Naive B cell (primary cell): ENCODE measurements around the gene GRID1. TPM values are rescaled to one million over a fixed set of nuclear protein-coding genes. Genes with fewer than 3 reads are reported as not detected.

Experiments
- ATAC-seq, 2 donors: fragments of 150-1000 bp; cut with Tn5 transposase; 2 replicates each; pipeline ENCODE4 v1.10.0; 2021; ENCODE audit warnings: low read depth in 2 of 2, mild to moderate bottlenecking in 2 of 2, moderate library complexity in 2 of 2
- DNase-seq: peaks from one replicate; pipeline ENCODE4 v3.0.0; 2022
- H3K27ac Mint-ChIP-seq, 6 donors: one replicate each; pipeline ENCODE4 v1.8.0; 2020 to 2022; ENCODE audit warnings: mild to moderate bottlenecking in 6 of 6, mixed read lengths in 6 of 6, moderate library complexity in 5 of 6, inconsistent platforms in 2 of 6
- H3K27me3 Mint-ChIP-seq, 3 donors: one replicate each; pipeline ENCODE4 v1.8.0; 2021 to 2022; ENCODE audit warnings: mixed read lengths in 3 of 3, mild to moderate bottlenecking in 1 of 3
- H3K36me3 Mint-ChIP-seq, 2 donors: one replicate each; pipeline ENCODE4 v1.8.0; 2020 to 2022; ENCODE audit warnings: mixed read lengths in 2 of 2, inconsistent platforms in 1 of 2, mild to moderate bottlenecking in 1 of 2
- H3K4me1 Mint-ChIP-seq, 3 donors: one replicate each; pipeline ENCODE4 v1.8.0; 2020 to 2022; ENCODE audit warnings: mixed read lengths in 3 of 3, inconsistent platforms in 1 of 3, mild to moderate bottlenecking in 1 of 3, moderate library complexity in 1 of 3
- H3K4me3 Mint-ChIP-seq, 8 donors: one replicate each; pipeline ENCODE4 v1.8.0; 2020 to 2022; ENCODE audit warnings: mild to moderate bottlenecking in 8 of 8, mixed read lengths in 8 of 8, moderate library complexity in 8 of 8, inconsistent platforms in 2 of 8
- H3K9me3 Mint-ChIP-seq, 7 donors: one replicate each; pipeline ENCODE4 v1.8.0; 2020 to 2022; ENCODE audit warnings: mixed read lengths in 7 of 7, mild to moderate bottlenecking in 5 of 7, inconsistent platforms in 2 of 7, moderate library complexity in 1 of 7
- polyA plus RNA-seq, 6 donors: library from polyadenylated mRNA; unstranded; fragments of 300-500 nt; fragmentation: Illumina TruSeq; gene quantifications; one replicate each; pipeline ENCODE4 v1.2.3, GENCODE V29; 2021; ENCODE audit warnings: low read depth in 6 of 6

GRID1 gene
- polyA plus RNA-seq, 6 donors from 2014 or later: not detected

DNA sequence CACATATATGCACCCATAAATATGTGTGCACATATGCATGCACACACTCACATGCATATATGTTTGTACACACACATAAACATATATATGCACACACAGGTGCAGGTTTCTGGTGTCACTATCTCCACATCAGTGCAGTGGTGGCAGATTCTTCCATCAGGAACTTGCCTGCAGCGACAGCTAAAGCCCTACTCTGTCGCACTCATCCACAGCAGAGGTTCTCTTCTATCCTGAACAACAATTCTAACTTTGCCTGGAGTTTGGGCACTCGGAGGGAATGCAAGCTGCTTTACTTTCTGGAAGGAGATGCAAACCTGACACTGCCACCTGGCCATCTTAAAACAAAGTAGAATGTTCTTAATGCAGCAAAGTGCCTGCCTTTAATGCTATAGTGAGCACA, 745.8 kb downstream of the GRID1 start:
- no peaks in the 10 kb centered on the region for H3K36me3 Mint-ChIP-seq
- no peak for ATAC-seq
- H3K27ac Mint-ChIP-seq: no peak overlapping the region
- H3K4me3 Mint-ChIP-seq: no peak overlapping the region
- no peak for DNase-seq
- peaks cover 0 to 8% (median 0%) of the 10 kb centered on the region in 7 donors for H3K9me3 Mint-ChIP-seq
- peaks cover 0 to 8% (median 0%) of the 10 kb centered on the region in 3 donors for H3K27me3 Mint-ChIP-seq
- no peaks in the 10 kb centered on the region for H3K4me1 Mint-ChIP-seq

DNA sequence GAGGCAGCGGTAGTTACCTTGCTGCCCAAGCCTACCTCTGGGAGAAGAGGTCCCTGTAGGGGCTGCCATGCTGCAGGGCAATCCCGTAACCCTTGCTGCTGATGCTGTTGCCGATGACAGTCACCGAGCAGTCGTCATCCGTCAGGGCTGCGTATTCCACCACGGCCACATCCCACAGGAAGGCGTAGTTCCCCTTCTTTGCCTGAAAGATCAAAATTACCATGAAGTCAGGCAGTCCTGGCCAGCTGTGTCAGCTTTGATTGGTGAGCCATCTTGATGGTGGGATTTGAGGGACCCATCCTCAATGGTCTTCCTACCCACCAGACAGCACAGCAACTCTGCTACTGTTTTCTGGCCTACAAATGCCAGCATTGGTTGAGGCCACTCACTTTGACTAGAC, 746.8 kb downstream of the GRID1 start:
- peaks cover 0 to 8% (median 0%) of the 10 kb centered on the region in 7 donors for H3K9me3 Mint-ChIP-seq
- no peaks in the 10 kb centered on the region for H3K4me1 Mint-ChIP-seq
- peaks cover 0 to 8% (median 0%) of the 10 kb centered on the region in 3 donors for H3K27me3 Mint-ChIP-seq
- no peaks in the 10 kb centered on the region for H3K36me3 Mint-ChIP-seq
- no peak for ATAC-seq
- no peak overlapping the region for H3K4me3 Mint-ChIP-seq
- no peak for DNase-seq
- H3K27ac Mint-ChIP-seq: no peak overlapping the region

DNA sequence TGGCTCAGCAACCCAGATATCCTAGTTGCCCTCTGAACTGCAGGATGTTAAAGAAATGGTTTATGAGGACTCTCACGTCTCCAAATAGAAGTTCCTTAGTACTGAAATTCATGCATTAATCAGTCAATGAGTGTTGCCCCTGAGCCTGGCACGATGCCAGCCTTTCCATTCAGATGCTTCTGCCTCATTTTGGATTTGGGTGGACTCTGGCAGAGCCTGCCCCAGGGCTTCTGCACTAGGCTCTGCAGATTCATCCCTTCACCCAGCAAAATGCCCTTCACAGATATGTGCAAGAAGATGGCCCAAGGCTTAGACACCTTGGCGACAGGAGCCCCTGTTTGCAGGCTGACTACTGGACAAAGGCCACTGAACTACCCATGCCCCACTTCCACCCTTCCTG, 747.8 kb downstream of the GRID1 start:
- no peaks in the 10 kb centered on the region for H3K4me1 Mint-ChIP-seq
- H3K27ac Mint-ChIP-seq: no peak overlapping the region
- H3K36me3 Mint-ChIP-seq: no peaks in the 10 kb centered on the region
- peaks cover 0 to 7% (median 0%) of the 10 kb centered on the region in 3 donors for H3K27me3 Mint-ChIP-seq
- DNase-seq: no peak
- H3K4me3 Mint-ChIP-seq: no peak overlapping the region
- no peak for ATAC-seq
- H3K9me3 Mint-ChIP-seq: peaks cover 0 to 8% (median 0%) of the 10 kb centered on the region in 7 donors

DNA sequence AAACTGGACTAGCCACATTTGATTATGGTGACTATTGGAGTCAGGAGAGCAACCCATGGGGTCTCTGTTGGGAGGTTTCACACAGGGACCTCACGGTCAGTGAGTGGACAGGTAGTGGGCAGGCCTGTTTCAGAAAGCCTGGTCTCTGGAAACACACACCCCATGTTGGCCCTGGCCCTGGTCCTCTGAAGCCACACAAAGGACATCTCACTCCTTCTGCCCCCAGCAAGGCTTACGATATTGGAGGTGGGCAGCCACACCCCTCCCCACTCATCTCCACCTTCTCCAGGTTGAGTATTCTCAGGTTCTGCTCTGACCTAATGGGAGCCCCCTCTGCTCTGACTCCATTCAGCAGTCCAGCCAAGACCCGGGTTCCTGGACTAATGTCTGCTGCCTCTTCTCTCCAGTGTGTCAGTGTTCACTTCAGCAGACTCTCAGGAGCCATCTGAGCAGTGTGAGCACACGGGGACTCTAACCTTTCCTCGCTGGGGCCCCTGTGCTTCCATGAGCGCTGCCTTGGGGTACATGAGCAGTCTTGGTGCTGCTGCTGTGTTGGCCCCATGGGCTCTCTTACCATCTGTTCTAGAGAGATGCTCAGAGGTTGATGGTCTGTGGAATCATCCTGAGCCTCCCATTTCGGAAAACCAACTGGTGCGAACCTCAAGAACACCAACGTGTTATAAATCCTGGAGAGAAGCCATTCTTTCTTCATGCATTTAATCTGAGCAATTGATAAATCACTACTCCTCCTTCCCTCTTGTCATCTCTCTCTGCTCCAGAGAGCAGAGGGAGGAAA, 748.6 kb downstream of the GRID1 start:
- ATAC-seq (no peak), DNase-seq (no peak)
- Mint-ChIP-seq H3K9me3 (peaks cover 0 to 3% (median 0%) of the 10 kb centered on the region in 7 donors), H3K27ac (no peak overlapping the region), H3K27me3 (no peaks in the 10 kb centered on the region), H3K4me1 (no peaks in the 10 kb centered on the region), H3K36me3 (no peaks in the 10 kb centered on the region), H3K4me3 (no peak overlapping the region)

DNA sequence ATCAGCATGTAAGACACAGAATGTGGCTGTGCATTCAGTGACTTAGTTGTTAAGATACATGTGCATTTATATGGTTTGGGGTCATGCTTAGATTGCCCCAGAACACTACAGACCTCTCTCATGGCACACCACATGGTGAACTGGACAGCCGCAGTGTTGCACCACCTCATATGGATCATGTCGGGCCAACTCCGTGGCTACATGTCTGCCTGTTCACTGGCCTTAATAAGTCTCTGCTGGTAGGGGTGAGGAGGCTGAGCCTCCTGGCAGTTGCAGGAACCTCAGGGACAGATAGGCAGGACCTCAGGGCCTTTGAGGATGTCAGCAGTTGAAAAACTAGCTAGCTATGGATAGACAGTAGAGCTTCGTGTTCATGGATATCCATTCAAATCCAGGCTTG, 751.0 kb downstream of the GRID1 start:
- Mint-ChIP-seq H3K9me3 (peaks cover 0 to 3% (median 0%) of the 10 kb centered on the region in 7 donors), H3K27me3 (no peaks in the 10 kb centered on the region), H3K4me3 (no peak overlapping the region), H3K27ac (no peak overlapping the region), H3K36me3 (no peaks in the 10 kb centered on the region), H3K4me1 (peaks cover 7 to 10% (median 8%) of the 10 kb centered on the region in 3 donors)
- DNase-seq (no peak), ATAC-seq (no peak)

DNA sequence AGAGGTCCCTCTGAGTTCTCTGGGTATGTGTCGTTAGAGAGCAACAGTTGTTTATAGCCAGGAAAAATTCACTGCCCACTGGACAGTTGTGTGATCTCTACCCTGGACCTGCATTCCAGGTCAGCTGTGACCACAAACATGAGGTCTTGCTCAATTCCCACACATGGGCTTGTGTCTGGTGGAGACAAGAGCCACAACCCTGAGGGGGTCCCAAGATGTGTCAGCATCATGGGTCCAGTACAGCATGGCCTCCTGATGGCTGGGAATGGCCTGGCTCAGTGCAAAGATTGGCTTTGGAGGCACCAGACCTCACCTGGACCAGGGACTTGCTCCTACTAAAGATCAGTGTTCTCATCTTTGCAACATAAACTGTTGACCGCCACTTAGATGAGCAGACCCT, 751.6 kb downstream of the GRID1 start:
- H3K4me3 Mint-ChIP-seq: peak overlapping the region in 1 of 8 donors; percentile 8
- H3K27ac Mint-ChIP-seq: no peak overlapping the region
- no peaks in the 10 kb centered on the region for H3K36me3 Mint-ChIP-seq

DNA sequence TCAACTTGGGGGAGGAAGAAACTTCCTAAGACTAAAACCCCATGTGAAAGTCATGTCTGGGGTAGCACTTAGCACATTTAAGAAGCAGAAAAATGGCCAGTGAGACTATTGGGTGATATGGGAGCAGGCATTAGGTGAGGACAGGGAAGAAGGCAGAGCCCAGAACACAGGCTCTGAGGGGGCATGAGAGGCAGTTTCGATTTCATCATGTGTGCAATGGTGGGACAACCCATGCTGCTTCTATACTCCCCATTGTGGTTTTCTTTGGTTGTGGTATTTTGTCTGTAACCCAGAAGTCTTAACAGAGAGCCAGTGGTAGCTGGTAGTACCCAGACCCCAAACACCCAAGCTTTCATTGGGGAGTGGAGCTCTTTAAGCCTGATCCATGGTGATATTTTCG, 752.0 kb downstream of the GRID1 start:
- Mint-ChIP-seq H3K4me1 (peaks cover 7 to 10% (median 8%) of the 10 kb centered on the region in 3 donors), H3K27me3 (no peaks in the 10 kb centered on the region), H3K9me3 (peaks cover 0 to 3% (median 0%) of the 10 kb centered on the region in 7 donors), H3K27ac (peak overlapping the region in 2 of 6 donors; percentile 47 to 80), H3K4me3 (no peak overlapping the region), H3K36me3 (no peaks in the 10 kb centered on the region)
- DNase-seq: no peak
- no peak for ATAC-seq

More for the DNA sequence above, 751.6 kb downstream of the GRID1 start:
- DNase-seq (no peak), ATAC-seq (no peak)
- peaks cover 0 to 3% (median 0%) of the 10 kb centered on the region in 7 donors for H3K9me3 Mint-ChIP-seq
- H3K4me1 Mint-ChIP-seq: peaks cover 7 to 10% (median 8%) of the 10 kb centered on the region in 3 donors
- H3K27me3 Mint-ChIP-seq: no peaks in the 10 kb centered on the region

DNA sequence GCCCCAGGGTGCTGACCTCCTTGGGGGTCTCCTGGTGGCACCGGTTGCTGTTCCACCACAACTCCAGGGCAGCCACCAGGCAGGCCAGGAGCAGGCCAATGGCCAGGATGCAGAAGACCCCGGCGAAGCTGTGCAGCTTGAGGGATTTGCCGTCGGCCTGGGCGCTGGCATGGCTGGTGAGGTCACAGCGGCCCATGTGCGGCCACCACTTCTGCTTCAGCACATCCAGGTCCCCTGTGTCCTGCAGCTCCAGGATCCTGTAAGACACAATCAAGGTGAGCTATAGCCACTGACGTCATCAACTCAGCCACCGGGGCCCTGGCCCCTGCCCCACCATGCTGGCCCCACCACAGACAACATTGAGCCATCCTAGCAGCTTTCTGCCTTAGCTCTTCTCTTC, 753.2 kb downstream of the GRID1 start:
- H3K36me3 Mint-ChIP-seq: no peaks in the 10 kb centered on the region
- no peaks in the 10 kb centered on the region for H3K27me3 Mint-ChIP-seq
- DNase-seq (no peak), ATAC-seq (no peak)
- no peak overlapping the region for H3K4me3 Mint-ChIP-seq
- no peak overlapping the region for H3K27ac Mint-ChIP-seq
- peaks cover 0 to 5% (median 0%) of the 10 kb centered on the region in 7 donors for H3K9me3 Mint-ChIP-seq
- H3K4me1 Mint-ChIP-seq: peaks cover 7 to 10% (median 8%) of the 10 kb centered on the region in 3 donors

DNA sequence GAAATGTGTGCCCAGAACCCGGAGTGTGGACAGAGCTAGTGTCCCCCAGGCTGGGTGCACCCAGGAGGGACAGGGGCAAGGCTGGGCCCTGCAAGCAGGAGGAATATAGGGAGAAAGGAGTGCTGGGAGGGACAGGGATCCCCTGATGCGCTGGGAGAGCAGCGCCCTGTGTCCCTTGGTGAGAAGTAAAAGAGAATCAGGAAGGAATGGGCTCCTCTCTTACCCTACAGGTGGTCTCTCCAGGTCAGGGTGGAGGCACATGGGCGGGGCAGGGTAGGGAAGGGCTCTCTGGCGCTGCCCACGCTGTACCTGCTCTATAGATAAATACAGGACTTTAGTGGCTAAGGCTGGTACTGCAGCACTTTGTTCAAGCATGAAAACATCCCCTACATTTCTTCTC, 753.8 kb downstream of the GRID1 start:
- Mint-ChIP-seq H3K36me3 (no peaks in the 10 kb centered on the region), H3K27ac (no peak overlapping the region), H3K4me3 (no peak overlapping the region), H3K9me3 (peaks cover 0 to 5% (median 0%) of the 10 kb centered on the region in 7 donors), H3K27me3 (no peaks in the 10 kb centered on the region), H3K4me1 (peaks cover 7 to 10% (median 8%) of the 10 kb centered on the region in 3 donors)
- ATAC-seq: no peak
- no peak for DNase-seq

DNA sequence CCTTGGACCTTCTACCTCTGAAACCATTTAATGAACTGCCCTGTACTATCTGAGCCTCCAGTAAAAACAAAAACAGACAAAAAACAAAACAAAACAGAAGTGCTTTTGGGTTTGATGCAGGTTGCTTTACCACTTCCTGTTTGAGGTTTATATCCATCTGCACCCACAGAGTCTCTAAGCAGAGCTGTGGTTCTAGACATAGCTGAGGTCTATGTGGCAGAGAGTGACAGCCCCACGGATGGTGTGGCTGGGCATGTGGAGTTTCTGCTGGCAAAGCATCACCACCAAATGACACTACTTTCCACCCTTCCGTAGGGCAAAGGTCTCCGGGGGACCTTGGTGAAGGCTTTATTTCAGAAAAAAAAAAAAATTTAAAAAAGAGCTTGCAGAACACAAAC, 754.2 kb downstream of the GRID1 start:
- peaks cover 7 to 10% (median 8%) of the 10 kb centered on the region in 3 donors for H3K4me1 Mint-ChIP-seq
- H3K36me3 Mint-ChIP-seq: no peaks in the 10 kb centered on the region
- no peaks in the 10 kb centered on the region for H3K27me3 Mint-ChIP-seq
- H3K4me3 Mint-ChIP-seq: no peak overlapping the region
- no peak for DNase-seq
- H3K27ac Mint-ChIP-seq: no peak overlapping the region
- peaks cover 0 to 5% (median 0%) of the 10 kb centered on the region in 7 donors for H3K9me3 Mint-ChIP-seq
- peak; percentile 36 to 53 for ATAC-seq

DNA sequence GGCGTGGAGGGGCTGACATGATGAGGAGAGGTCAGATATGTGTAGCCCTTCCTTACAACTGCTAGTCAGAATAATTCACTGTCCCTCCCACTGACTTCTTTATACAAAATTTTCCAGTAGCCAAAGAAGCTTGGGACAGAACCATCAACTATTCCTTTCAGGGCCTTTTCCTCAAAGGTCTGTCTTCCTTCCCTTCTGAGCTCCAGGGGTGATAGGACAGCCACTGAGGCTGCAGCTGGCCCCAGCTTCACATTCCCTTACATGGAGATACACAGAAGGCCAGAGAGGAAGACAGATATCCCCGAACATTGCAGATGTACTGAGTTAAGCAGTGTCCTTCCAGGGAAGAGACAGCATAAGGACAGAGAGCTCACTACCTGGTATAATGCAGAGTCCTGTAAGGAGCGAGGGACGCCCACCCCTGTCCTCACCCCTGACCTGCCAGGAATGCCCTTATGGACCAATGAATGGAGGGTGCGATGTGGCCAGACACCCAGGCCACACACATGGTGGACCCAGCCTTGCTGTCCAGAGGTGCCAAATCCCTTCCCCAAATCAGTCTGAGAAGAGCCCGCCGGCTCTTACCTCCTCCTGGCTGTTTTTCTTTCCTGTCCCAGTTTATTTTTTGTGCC, 754.7 kb downstream of the GRID1 start:
- ATAC-seq (no peak), DNase-seq (no peak)
- peaks cover 0 to 5% (median 0%) of the 10 kb centered on the region in 7 donors for H3K9me3 Mint-ChIP-seq
- H3K4me3 Mint-ChIP-seq: no peak overlapping the region
- no peaks in the 10 kb centered on the region for H3K27me3 Mint-ChIP-seq
- no peaks in the 10 kb centered on the region for H3K36me3 Mint-ChIP-seq
- peaks cover 7 to 10% (median 8%) of the 10 kb centered on the region in 3 donors for H3K4me1 Mint-ChIP-seq
- H3K27ac Mint-ChIP-seq: no peak overlapping the region

DNA sequence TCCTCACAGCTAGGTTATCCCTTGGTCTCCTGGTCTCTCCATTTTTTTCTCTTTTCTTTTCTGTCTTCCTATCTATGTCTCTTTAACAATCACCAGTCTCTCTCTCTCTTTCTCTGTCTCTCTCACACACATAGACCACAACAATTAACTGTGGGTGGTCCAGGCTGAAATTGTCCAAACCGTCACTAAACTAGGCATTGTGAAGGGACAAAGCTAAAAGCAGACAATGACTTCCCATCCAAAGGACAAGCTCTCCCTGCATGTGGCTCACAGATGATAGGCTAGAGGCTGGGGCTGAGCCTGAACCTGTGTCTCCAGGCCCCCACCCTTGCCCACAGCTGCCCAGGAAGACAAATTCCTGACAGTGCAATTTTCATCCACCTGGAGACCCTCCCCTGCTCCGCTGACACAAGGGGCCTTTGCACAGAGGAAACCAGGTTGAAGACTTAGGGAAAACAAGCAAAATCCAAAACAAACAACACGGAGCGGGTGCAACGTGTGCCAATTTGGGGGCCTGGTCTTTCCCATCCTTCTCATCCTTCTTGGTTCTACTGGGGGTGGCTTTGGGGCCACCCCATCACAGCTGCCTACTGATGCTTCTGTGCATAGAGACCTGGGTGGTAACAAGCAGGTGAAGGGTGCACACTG, 755.4 kb downstream of the GRID1 start:
- no peak overlapping the region for H3K4me3 Mint-ChIP-seq
- H3K4me1 Mint-ChIP-seq: peaks cover 7 to 10% (median 8%) of the 10 kb centered on the region in 3 donors
- H3K9me3 Mint-ChIP-seq: peaks cover 0 to 5% (median 0%) of the 10 kb centered on the region in 7 donors
- no peaks in the 10 kb centered on the region for H3K27me3 Mint-ChIP-seq
- DNase-seq (no peak), ATAC-seq (no peak)
- no peaks in the 10 kb centered on the region for H3K36me3 Mint-ChIP-seq
- H3K27ac Mint-ChIP-seq: no peak overlapping the region

DNA sequence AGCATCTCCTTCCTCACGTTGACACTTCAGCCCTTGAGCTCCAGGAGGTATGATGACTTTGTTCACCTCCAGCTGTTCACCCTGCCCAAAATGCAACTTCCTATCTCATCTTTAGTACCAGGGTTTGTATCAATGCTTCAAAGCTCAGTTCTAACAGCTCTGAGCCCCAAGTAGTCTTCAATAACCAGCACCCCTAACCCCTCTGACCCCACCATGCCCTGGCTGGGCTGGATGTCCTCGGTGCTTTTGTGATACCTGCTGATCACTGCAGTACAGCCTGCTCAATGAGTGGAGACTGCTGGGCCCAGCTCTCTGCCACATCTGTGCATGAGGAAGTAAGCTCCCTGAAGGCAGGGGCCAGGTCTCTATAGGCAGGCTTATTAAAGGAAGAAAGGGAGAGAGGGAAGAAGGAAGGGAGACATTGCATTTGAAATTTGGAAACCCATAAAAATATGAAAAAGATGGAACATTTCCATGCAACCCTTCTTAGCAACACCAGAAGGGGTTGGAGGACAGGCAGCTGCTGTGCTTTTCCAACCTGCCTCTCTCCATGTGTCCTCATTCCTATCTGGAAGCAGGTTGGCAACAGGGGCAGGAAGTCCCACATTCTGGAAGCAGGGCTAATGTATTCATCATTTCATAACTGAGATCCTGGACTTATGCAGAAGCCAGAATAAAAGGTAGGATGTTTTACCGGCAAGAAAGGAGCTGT, 756.1 kb downstream of the GRID1 start:
- Mint-ChIP-seq H3K9me3 (peaks cover 0 to 5% (median 0%) of the 10 kb centered on the region in 7 donors), H3K36me3 (no peaks in the 10 kb centered on the region), H3K27ac (no peak overlapping the region), H3K27me3 (peaks cover 0 to 4% (median 0%) of the 10 kb centered on the region in 3 donors), H3K4me3 (no peak overlapping the region), H3K4me1 (peaks cover 7 to 10% (median 8%) of the 10 kb centered on the region in 3 donors)
- DNase-seq (no peak), ATAC-seq (no peak)
